GM12878 (cell line): ENCODE results near the gene EXPH5.

Source experiments
- CREB1 ChIP-seq: IDR thresholded peaks from 2 replicates; pipeline ENCODE4 v1.6.1; 2012; ENCODE audit warnings: low read depth, mild to moderate bottlenecking, inconsistent platforms
- FOXK2 ChIP-seq: fragments of 450-650 bp; IDR thresholded peaks from 2 replicates; pipeline ENCODE4 v1.6.1; 2017; ENCODE audit warnings: mild to moderate bottlenecking, moderate library complexity
- POLR2A ChIP-seq: IDR thresholded peaks from 2 replicates; pipeline ENCODE4 v1.6.1; 2011; ENCODE audit warnings: low read depth, mild to moderate bottlenecking, low read length
- POLR2AphosphoS5 ChIP-seq: IDR thresholded peaks from 2 replicates; pipeline ENCODE4 v1.6.1; 2011; ENCODE audit warnings: mild to moderate bottlenecking, low read length, inconsistent platforms
- SIN3A ChIP-seq: IDR thresholded peaks from 2 replicates; pipeline ENCODE4 v1.6.1; 2012; ENCODE audit warnings: low read depth, low read length, improper control_type of control experiment
- YY1 ChIP-seq: IDR thresholded peaks from 2 replicates; pipeline ENCODE4 v1.6.1; 2011; ENCODE audit warnings: low read depth, mild to moderate bottlenecking, low read length
- TF ChIP-seq, protein P1 (sequence below), 3 experiments: IDR thresholded peaks in 2 of 3; conservative IDR thresholded peaks in 1 of 3; 2 replicates each; pipeline ENCODE4 v1.5.1; 2011; ENCODE audit warnings: low read depth in 3 of 3, low read length in 3 of 3, mild to moderate bottlenecking in 3 of 3, control low read depth in 2 of 3, moderate library complexity in 2 of 3, inconsistent platforms in 1 of 3, mixed read lengths in 1 of 3; ENCODE audit not compliant: control insufficient read depth in 2 of 3, insufficient read depth in 1 of 3; ENCODE audit errors: extremely low read depth in 1 of 3

- TF ChIP-seq SIN3A (no peak; the same call in 1 of the 2 replicates), CREB1 (no peak), POLR2AphosphoS5 (no peak), YY1 (no peak), FOXK2 (no peak), POLR2A (no peak; the same call in 1 of the 2 replicates)
- TF ChIP-seq, protein P1, sequence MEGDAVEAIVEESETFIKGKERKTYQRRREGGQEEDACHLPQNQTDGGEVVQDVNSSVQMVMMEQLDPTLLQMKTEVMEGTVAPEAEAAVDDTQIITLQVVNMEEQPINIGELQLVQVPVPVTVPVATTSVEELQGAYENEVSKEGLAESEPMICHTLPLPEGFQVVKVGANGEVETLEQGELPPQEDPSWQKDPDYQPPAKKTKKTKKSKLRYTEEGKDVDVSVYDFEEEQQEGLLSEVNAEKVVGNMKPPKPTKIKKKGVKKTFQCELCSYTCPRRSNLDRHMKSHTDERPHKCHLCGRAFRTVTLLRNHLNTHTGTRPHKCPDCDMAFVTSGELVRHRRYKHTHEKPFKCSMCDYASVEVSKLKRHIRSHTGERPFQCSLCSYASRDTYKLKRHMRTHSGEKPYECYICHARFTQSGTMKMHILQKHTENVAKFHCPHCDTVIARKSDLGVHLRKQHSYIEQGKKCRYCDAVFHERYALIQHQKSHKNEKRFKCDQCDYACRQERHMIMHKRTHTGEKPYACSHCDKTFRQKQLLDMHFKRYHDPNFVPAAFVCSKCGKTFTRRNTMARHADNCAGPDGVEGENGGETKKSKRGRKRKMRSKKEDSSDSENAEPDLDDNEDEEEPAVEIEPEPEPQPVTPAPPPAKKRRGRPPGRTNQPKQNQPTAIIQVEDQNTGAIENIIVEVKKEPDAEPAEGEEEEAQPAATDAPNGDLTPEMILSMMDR (IDR thresholded peaks at IDR 0.05 in 2 of 3, conservative IDR thresholded peaks at IDR 0.05 in 1 of 3; ENCODE audit: control insufficient read depth in 2 of 3, extremely low read depth in 1 of 3, insufficient read depth in 1 of 3, low read depth in 3 of 3, low read length in 3 of 3), result no peak
Observed at GRCh38 chr11:108592591-108593213, 866 bp downstream of the EXPH5 start.
